GM12878 (cell line): ENCODE data around the gene ZFP3.
"Not testable (repeated sequence)": the region's sequence is repeated elsewhere in the genome, so short reads cannot be mapped to it uniquely, and the experiment has no call there.

Experiments used
- ATF7 ChIP-seq: fragments of 450-650 bp; IDR thresholded peaks from 2 replicates; pipeline ENCODE4 v1.6.1; 2016; ENCODE audit warnings: low read depth, mild to moderate bottlenecking
- CTCF ChIP-seq, 3 experiments: IDR thresholded peaks in 2 of 3; conservative IDR thresholded peaks in 1 of 3; 2 replicates each; pipeline ENCODE4 v1.5.1; 2011; ENCODE audit warnings: low read depth in 3 of 3, low read length in 3 of 3, mild to moderate bottlenecking in 3 of 3, control low read depth in 2 of 3, moderate library complexity in 2 of 3, inconsistent platforms in 1 of 3, mixed read lengths in 1 of 3; ENCODE audit not compliant: control insufficient read depth in 2 of 3, insufficient read depth in 1 of 3; ENCODE audit errors: extremely low read depth in 1 of 3
- NFIC ChIP-seq: IDR thresholded peaks from 2 replicates; pipeline ENCODE4 v1.6.1; 2012; ENCODE audit warnings: low read depth, mild to moderate bottlenecking, inconsistent platforms, low read length, moderate library complexity
- NRF1 ChIP-seq: conservative IDR thresholded peaks from 2 replicates; pipeline ENCODE4 v1.6.1; 2011; ENCODE audit warnings: mild to moderate bottlenecking, low read depth, low read length, improper control_type of control experiment
- POLR2AphosphoS5 ChIP-seq: IDR thresholded peaks from 2 replicates; pipeline ENCODE4 v1.6.1; 2011; ENCODE audit warnings: mild to moderate bottlenecking, low read length, inconsistent platforms
- RB1 ChIP-seq: fragments of 450-650 bp; formaldehyde crosslinking; IDR thresholded peaks from 2 replicates; pipeline ENCODE4 v1.6.1; 2017; ENCODE audit warnings: mild to moderate bottlenecking, borderline replicate concordance
- SUPT20H ChIP-seq: IDR thresholded peaks from 2 replicates; pipeline ENCODE4 v1.6.1; 2011; ENCODE audit warnings: low read depth, mild to moderate bottlenecking, low read length, moderate library complexity, borderline replicate concordance; ENCODE audit not compliant: control insufficient read depth
- ZBTB33 ChIP-seq: fragments of 450-650 bp; IDR thresholded peaks from 2 replicates; pipeline ENCODE4 v1.6.1; 2017; ENCODE audit warnings: mild to moderate bottlenecking
- TF ChIP-seq, protein P1 (sequence below): IDR thresholded peaks from 2 replicates; pipeline ENCODE4 v1.6.1; 2011; ENCODE audit warnings: borderline replicate concordance, low read depth, mild to moderate bottlenecking, moderate library complexity, low read length; ENCODE audit not compliant: insufficient read depth, poor library complexity, severe bottlenecking

GRCh38 chr17:5136580-5137412 lies 58.5 kb downstream of the ZFP3 start:
- TF ChIP-seq CTCF (IDR thresholded peaks at IDR 0.05 in 2 of 3, conservative IDR thresholded peaks at IDR 0.05 in 1 of 3; ENCODE audit: control insufficient read depth in 2 of 3, extremely low read depth in 1 of 3, insufficient read depth in 1 of 3, low read depth in 3 of 3, low read length in 3 of 3); ZBTB33; NRF1; POLR2AphosphoS5; NFIC; ATF7; RB1; SUPT20H: not testable (repeated sequence)
- TF ChIP-seq, protein P1, sequence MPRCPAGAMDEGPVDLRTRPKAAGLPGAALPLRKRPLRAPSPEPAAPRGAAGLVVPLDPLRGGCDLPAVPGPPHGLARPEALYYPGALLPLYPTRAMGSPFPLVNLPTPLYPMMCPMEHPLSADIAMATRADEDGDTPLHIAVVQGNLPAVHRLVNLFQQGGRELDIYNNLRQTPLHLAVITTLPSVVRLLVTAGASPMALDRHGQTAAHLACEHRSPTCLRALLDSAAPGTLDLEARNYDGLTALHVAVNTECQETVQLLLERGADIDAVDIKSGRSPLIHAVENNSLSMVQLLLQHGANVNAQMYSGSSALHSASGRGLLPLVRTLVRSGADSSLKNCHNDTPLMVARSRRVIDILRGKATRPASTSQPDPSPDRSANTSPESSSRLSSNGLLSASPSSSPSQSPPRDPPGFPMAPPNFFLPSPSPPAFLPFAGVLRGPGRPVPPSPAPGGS: not testable (repeated sequence)
